ENCODE data around the gene PLCD4. TPM values are rescaled to one million over a fixed set of nuclear protein-coding genes. Genes with fewer than 3 reads are reported as not detected.

PLCD4 gene
- total and polyA plus RNA-seq, 2 of the 8 experiments (the other 6 are each of a cell fraction or from before 2014, with no cell fraction given): 0.21 to 0.50 TPM

DNA sequence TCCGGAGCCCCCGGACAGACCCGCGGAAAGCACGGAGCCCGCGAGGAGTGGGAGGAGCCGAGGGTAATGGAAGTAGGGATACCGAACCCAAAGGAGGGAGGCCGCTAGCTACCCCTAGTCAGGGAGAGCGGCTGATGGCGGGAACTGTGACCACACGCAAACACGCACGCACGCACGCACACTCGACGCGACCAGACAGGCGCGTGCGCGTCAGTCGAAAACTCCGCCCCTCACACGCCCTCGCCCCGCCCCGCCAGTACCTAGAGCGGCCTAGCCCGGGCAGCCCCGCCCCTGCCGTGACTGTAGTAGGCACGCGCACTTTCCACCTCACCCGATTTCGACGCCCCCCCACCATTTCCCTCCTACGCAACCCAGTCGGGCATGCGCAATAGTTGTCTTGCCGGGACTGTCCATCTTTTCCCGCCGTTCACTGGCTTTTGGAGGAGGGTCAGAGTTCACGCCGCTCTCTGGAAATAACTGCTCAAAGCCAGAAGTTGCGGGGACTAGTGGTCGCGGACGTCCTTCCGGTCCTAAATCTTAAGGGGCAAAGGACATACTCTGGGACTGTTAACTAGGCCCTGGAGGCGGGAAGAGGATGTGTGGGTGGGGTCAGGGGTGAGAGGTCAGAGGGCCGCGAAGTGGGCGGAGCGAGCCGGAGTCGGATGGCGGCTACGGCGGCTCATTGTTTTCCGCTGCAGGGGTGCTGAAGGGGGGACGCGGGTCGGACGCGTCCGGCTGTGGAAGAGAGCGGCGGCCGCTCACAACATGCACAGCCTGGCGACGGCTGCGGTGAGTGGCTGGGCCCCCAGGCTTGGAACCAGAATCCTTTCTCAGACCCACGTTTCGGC lies 39.3 kb upstream of the PLCD4 start, which contains the start of the genes CNOT9 and USP37 (continued):
- peak; percentile 83; the same call in 1 of the 2 replicates for TF ChIP-seq RXRA (IDR thresholded peaks at IDR 0.05; ENCODE audit: insufficient read depth, low read depth, low read length)
- peak; percentile 94 to 98 for TF ChIP-seq POLR2A (IDR thresholded peaks at IDR 0.05; ENCODE audit: control extremely low read depth in 1 of 2, low read depth in 2 of 2, low read length in 2 of 2)
- peak in 1 of 2 experiments; percentile 72; a peak in 1 of 4 replicates for TF ChIP-seq HDAC2 (IDR thresholded peaks at IDR 0.05; ENCODE audit: borderline replicate concordance in 1 of 2, low read depth in 2 of 2, low read length in 2 of 2)
- TF ChIP-seq CHD1 (IDR thresholded peaks at IDR 0.05; ENCODE audit: low read depth, low read length): no peak
- TF ChIP-seq PHF8 (conservative IDR thresholded peaks at IDR 0.05; ENCODE audit: low read depth, low read length): peak; percentile 98
- 0 out of 2 replicates have a peak, but pooled peaks have one; percentile 48 for TF ChIP-seq KDM5A (IDR thresholded peaks at IDR 0.05; ENCODE audit: low read length)
- TF ChIP-seq CREB1 (IDR thresholded peaks at IDR 0.05): peak; percentile 93
- TF ChIP-seq POLR2AphosphoS5 (IDR thresholded peaks at IDR 0.05; ENCODE audit: low read depth, low read length): peak; percentile 93
- peak; percentile 97 for TF ChIP-seq TAF1 (IDR thresholded peaks at IDR 0.05; ENCODE audit: low read depth, low read length)
- TF ChIP-seq KDM4A (IDR thresholded peaks at IDR 0.05; ENCODE audit: low read depth, low read length, severe bottlenecking): peak; percentile 15
- 0 out of 2 replicates have a peak, but pooled peaks have one; percentile 9 for TF ChIP-seq TCF12 (IDR thresholded peaks at IDR 0.05; ENCODE audit: low read depth, low read length)
- TF ChIP-seq ATF3 (IDR thresholded peaks at IDR 0.05; ENCODE audit: insufficient read depth, low read depth, low read length): no peak
- peak; percentile 2 for TF ChIP-seq NANOG (IDR thresholded peaks at IDR 0.05; ENCODE audit: insufficient read depth, low read depth, low read length, poor library complexity, severe bottlenecking)
- no peak for TF ChIP-seq SAP30 (IDR thresholded peaks at IDR 0.05; ENCODE audit: insufficient read depth, insufficient replicate concordance, low read length)
- peak in 1 of 2 experiments; percentile 55; a peak in 1 of 3 replicates for TF ChIP-seq EP300 (IDR thresholded peaks at IDR 0.05; ENCODE audit: borderline replicate concordance in 1 of 2, low read depth in 2 of 2, low read length in 2 of 2)
- TF ChIP-seq SIN3A (conservative IDR thresholded peaks at IDR 0.05 in 1 of 2, IDR thresholded peaks at IDR 0.05 in 1 of 2; ENCODE audit: low read depth in 1 of 2, low read length in 2 of 2): peak in 1 of 2 experiments; percentile 50; a peak in 1 of 4 replicates
- TF ChIP-seq E2F6 (IDR thresholded peaks at IDR 0.05): peak; percentile 100
- peak; percentile 12; the same call in 1 of the 2 replicates for TF ChIP-seq GTF2F1 (IDR thresholded peaks at IDR 0.05; ENCODE audit: borderline replicate concordance, low read depth, low read length)
- peak; percentile 69 for TF ChIP-seq SP1 (IDR thresholded peaks at IDR 0.05; ENCODE audit: low read depth, low read length)
- 0 out of 2 replicates have a peak, but pooled peaks have one; percentile 35 for TF ChIP-seq CEBPB (IDR thresholded peaks at IDR 0.05; ENCODE audit: low read depth, low read length)
